ENCODE data around the gene OSER1.

- TF ChIP-seq TEAD4 (IDR thresholded peaks at IDR 0.05; ENCODE audit: borderline replicate concordance, insufficient read depth) (no peak), PBX3 (IDR thresholded peaks at IDR 0.05) (no peak), TAF1 (IDR thresholded peaks at IDR 0.05; ENCODE audit: borderline replicate concordance, low read depth, low read length) (no peak), SMC3 (IDR thresholded peaks at IDR 0.05; ENCODE audit: low read depth, low read length) (no peak), CTCF (IDR thresholded peaks at IDR 0.05) (no peak), RCOR1 (IDR thresholded peaks at IDR 0.05; ENCODE audit: low read length) (no peak), RFX5 (IDR thresholded peaks at IDR 0.05; ENCODE audit: low read length) (no peak), USF2 (IDR thresholded peaks at IDR 0.05; ENCODE audit: borderline replicate concordance, low read depth, low read length) (no peak), REST (IDR thresholded peaks at IDR 0.05; ENCODE audit: low read depth, low read length) (no peak), EZH2phosphoT487 (IDR thresholded peaks at IDR 0.05; ENCODE audit: borderline replicate concordance, low read depth) (no peak), POLR2AphosphoS5 (IDR thresholded peaks at IDR 0.05; ENCODE audit: low read depth, low read length) (no peak), NRF1 (IDR thresholded peaks at IDR 0.05; ENCODE audit: low read depth, low read length) (no peak)
- TF ChIP-seq, protein P1, sequence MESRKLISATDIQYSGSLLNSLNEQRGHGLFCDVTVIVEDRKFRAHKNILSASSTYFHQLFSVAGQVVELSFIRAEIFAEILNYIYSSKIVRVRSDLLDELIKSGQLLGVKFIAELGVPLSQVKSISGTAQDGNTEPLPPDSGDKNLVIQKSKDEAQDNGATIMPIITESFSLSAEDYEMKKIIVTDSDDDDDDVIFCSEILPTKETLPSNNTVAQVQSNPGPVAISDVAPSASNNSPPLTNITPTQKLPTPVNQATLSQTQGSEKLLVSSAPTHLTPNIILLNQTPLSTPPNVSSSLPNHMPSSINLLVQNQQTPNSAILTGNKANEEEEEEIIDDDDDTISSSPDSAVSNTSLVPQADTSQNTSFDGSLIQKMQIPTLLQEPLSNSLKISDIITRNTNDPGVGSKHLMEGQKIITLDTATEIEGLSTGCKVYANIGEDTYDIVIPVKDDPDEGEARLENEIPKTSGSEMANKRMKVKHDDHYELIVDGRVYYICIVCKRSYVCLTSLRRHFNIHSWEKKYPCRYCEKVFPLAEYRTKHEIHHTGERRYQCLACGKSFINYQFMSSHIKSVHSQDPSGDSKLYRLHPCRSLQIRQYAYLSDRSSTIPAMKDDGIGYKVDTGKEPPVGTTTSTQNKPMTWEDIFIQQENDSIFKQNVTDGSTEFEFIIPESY (IDR thresholded peaks at IDR 0.05; ENCODE audit: borderline replicate concordance, low read depth): no peak
Observed at GRCh38 chr20:44174996-44175765, 35.4 kb downstream of the OSER1 start.

Data from SK-N-SH (cell line).